COLO829 (cell line): ENCODE results near the gene TFEB.

Source experiments
- DNase-seq: peaks from one replicate; pipeline ENCODE4 v3.0.0; 2012; ENCODE audit warnings: low spot score

The TFEB gene

GRCh38 chr6:41638002-41638934 lies 97.1 kb downstream of the TFEB start, which contains the start of gene MDFI:
TSS of gene MDFI (plus strand) at chr6:41638468. CDS start at chr6:41638750, 282 bp downstream.
- no peak for DNase-seq

- DNase-seq: no peak
Measured at GRCh38 chr6:41637194-41638001, 98.0 kb downstream of the TFEB start.

- DNase-seq: no peak
Measured at GRCh38 chr6:41636833-41637193, 98.6 kb downstream of the TFEB start.

- DNase-seq: no peak
Measured at GRCh38 chr6:41635365-41635764, 100.0 kb downstream of the TFEB start.

GRCh38 chr6:41634657-41635056 lies 100.8 kb downstream of the TFEB start:
- no peak for DNase-seq
